Cerebellar nuclear complex (tissue), 1 donor: ENCODE data around the gene LRRC46.

ENCODE experiments used
- DNase-seq, 2 experiments: peaks; one replicate each; lab custom pipeline; 2025; lab: John Stamatoyannopoulos, UW

The LRRC46 gene

DNA sequence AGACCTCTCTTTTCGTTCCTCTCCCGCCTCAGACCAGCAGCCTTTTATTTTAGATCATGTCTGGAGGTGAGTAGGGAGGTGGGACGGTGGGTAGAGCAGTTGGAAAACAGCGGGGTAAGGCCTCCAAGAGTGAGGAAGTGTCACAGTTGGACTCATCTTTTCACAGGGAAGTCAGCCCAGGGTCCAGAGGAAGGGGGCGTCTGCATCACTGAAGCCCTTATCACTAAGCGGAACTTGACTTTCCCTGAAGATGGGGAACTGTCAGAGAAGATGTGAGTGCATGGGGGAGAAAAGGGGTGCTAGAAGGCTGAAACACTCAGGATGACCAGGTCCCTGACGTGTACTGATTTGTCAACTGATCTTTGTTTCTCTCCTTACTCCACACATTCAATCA, 461 bp downstream of the LRRC46 start:
- no peak for DNase-seq

- no peak for DNase-seq
Observed at GRCh38 chr17:47834756-47835155, 3.3 kb downstream of the LRRC46 start.

DNA sequence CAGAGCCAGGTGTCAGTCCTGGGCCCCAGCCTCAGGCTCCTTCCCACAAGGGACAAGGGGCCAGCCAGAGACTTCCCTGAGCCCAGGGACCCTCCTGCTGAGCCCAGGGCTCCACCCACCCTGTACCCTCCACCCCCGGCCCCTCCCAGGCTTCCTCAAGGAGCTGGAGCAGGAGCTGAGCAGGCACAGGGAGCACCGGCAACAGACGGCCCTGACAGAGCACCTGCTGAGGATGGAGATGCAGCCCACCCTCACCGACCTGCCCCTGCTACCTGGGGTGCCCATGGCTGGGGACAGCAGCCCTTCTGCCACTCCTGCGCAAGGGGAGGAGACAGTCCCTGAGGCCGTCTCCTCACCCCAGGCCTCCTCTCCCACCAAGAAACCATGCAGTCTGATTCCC, 5.1 kb downstream of the LRRC46 start:
- no peak for DNase-seq

DNA sequence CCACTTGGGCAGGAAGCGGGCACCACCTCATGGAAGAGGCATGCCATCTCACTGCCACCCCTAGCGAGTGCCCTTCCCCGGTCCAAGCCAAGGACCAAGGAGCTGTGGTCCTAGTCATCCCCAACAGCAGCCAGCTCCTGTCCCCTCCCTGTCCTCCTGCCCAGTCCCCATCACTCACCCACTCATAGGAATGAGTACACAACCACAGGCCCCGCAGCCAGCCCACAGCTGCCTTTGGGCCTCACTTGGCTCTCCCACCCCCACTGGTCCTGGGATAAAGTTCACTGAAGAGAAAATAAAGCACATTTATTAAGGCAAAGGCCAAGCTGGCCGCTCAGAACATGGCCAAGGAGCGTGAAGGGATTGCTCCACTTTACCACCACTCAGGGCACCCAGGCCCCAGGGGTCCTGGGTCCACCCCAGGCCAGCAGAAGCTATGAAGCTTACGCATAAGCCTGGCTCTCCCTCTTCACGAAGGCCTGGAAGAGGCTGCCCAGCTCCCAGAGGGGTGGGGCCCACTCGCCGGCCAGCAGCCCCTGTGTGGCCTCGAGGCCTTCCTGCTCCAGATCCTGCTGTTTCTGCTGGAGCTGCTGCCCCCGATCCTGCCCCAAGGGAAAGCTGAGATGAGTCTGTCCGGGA, 6.0 kb downstream of the LRRC46 start:
- no peak for DNase-seq

- DNase-seq = no peak
Observed at GRCh38 chr17:47838636-47839035, 7.2 kb downstream of the LRRC46 start.

GRCh38 chr17:47839071-47839470, 7.6 kb downstream of the LRRC46 start:
- no peak for DNase-seq

- no peak for DNase-seq
Observed at GRCh38 chr17:47840001-47840741, 8.7 kb downstream of the LRRC46 start.

- DNase-seq = peak in 1 of 2 experiments; percentile 46
Observed at GRCh38 chr17:47840742-47841487, 9.4 kb downstream of the LRRC46 start, which contains the start of gene SCRN2. Gene SCRN2, minus strand, starts transcription at chr17:47841273. Its CDS starts 430 bp downstream, at chr17:47840843.

DNA sequence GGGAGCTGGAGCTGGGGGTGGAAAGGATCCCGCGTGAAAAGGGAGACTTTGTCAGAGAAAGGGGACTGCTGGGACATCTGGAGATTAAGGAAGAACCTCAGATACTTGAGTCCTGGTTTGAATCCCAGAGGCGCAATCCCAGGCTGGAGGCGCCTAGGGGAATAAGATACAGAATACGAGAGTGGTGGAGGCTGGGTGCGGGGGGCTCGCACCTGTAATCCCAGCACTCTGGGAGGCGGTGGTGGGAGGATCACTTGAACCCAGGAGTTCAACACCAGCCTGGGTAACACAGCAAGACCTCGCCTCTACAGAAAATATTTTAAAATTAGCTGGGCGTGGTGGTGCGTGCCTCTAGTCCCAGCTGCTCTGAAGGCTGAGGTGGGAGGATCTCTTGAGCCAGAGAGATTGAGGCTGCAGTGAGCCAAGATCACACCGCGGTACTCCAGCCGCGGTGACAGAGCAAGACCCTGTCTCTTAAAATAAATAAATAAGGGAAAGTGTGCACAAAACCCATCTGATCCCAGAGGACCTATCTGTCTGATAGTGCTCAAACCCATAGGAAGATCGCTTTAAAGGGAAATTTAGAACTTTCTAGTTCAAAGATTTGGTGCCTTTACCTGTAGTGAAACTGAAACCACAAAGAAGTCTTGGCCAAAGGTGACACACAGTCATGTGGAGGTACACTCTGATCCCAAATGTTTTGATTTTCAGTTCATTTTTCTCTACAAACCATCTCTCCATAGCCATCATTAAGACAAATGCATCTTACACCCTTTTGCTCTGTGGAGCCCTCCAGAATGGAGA, 10.2 kb downstream of the LRRC46 start:
- no peak for DNase-seq

GRCh38 chr17:47843391-47843730, 11.9 kb downstream of the LRRC46 start:
- no peak for DNase-seq

GRCh38 chr17:47844227-47844626, 12.8 kb downstream of the LRRC46 start:
- DNase-seq = no peak

GRCh38 chr17:47844814-47845715, 13.6 kb downstream of the LRRC46 start:
- DNase-seq = no peak

DNA sequence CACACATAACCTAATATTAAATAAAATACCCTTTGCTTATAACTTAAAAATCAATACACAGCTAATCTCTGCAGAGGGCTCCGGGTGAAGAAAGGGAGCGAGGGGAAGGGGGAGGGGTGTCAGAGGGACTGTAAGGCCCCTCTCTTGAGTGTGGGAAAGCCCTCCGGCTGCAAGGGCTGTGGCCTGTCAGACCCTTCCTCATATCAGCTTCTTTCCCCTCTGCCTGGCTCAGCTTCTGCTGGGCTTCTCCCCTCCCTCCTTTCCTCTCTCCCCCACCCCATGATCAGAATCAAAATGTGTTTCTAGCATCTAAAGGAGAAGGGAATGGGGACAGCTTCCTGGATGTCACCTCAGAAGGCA, 14.2 kb downstream of the LRRC46 start:
- no peak for DNase-seq

DNA sequence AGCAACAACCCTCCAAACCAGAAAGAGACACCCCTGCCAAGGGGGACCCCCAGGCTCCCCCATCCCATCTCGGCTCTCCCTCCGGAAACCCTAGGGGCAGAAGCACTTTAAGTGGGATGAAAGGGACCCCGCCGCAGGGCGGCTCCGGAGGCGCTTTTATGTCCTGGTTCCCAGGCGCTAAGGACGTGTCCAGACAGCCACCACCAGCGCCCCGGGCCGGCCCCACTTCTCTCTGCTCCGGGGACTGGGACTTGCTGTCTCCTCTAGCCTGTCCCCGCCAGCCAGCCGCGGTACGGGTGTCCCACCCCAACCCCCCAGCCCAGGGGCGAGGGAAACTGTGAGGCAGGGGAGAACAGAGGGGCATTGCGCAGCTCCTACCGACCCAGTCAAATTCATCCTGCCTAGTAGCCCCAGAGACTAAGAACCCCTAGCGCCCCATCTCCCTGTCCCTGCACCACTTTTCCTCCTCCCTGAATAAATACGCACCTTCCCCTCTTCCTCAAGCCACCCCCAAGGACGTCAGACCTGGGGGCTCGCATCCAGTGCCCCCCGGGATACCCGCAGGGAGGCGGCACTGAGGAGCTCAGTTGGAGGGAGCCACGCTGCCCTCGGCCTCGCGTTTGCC, 15.4 kb downstream of the LRRC46 start:
- DNase-seq = no peak

- DNase-seq = no peak
Observed at GRCh38 chr17:47847341-47848197, 16.1 kb downstream of the LRRC46 start.

DNA sequence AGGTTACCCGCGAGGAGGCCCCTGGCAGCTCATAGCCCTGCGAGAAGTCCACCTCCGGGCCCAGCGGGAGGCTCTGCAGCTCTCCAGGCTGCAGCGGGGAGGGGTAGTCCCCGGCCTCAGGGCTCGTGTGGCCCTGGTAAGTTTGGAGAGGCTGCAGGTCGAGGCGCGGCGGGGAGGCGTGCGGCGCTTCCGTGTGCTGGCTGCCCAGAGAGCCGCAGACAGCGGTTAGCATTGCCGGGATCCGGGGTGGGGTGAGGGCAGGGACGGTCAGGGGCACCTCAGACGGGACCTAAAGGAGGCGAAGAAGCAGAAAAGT, 16.7 kb downstream of the LRRC46 start:
- no peak for DNase-seq

GRCh38 chr17:47850373-47850691, 18.9 kb downstream of the LRRC46 start:
- DNase-seq = no peak

GRCh38 chr17:47850692-47851573, 19.5 kb downstream of the LRRC46 start, which contains the start of gene SP6:
Gene SP6, minus strand, starts transcription at chr17:47851163. Its CDS starts 2,734 bp downstream, at chr17:47848429.
- DNase-seq = no peak

- DNase-seq = no peak
Observed at GRCh38 chr17:47851764-47852112, 20.3 kb downstream of the LRRC46 start.
